A549 treated with RU486 at 1 μM for 4 hours (cell line): ENCODE data around the gene GK. TPM values are rescaled to one million over a fixed set of nuclear protein-coding genes. Genes with fewer than 3 reads are reported as not detected.

Experiments
- total RNA-seq: library from RNA; stranded (reverse); fragments of 200-300 nt; extraction: Qiagen RNA extraction; gene quantifications from 5 replicates; pipeline ENCODE4 v1.2.3, GENCODE V29; 2022; ENCODE audit warnings: low read depth

The GK gene
- 1.3 to 2.2 TPM (median 2.1 TPM) in 5 replicates for total RNA-seq

GRCh38 chrX:30653415-30654131 lies at the start of gene GK:
Gene GK, plus strand, starts transcription at chrX:30653423. Its CDS starts 115 bp downstream, at chrX:30653538.

Other genes with a start within 250 kb of the GK start
- not detected in 5 replicates for gene TASL, start 75.7 kb upstream of the GK start, total RNA-seq
- 4.4 to 10.8 TPM (median 10.2 TPM) in 5 replicates for gene TAB3, start 235.8 kb downstream of the GK start, total RNA-seq